SK-N-SH treated with all-trans-retinoic acid at 6 μM for 48 hours (cell line): Measurements from ENCODE around the gene AQP10.

Source experiments
- ATAC-seq: fragments of 200-7000 bp; cut with Tn5 transposase; 3 replicates; pipeline ENCODE4 v1.9.1; 2020; ENCODE audit warnings: mild to moderate bottlenecking, moderate library complexity
- ARNTL ChIP-seq: fragments of 450-650 bp; formaldehyde crosslinking; IDR thresholded peaks from 2 replicates; pipeline ENCODE4 v1.5.0; 2020; ENCODE audit warnings: low read depth, mild to moderate bottlenecking, moderate library complexity, borderline replicate concordance
- BACH2 ChIP-seq: fragments of 250-450 bp; sonication (Bioruptor Pico); IDR thresholded peaks from 2 replicates; pipeline ENCODE4 v1.9.0; 2021; ENCODE audit warnings: mild to moderate bottlenecking, borderline replicate concordance
- CSDC2 ChIP-seq: fragments of 250-450 bp; sonication (Bioruptor Pico); IDR thresholded peaks from 2 replicates; pipeline ENCODE4 v1.5.0; 2020; ENCODE audit warnings: mild to moderate bottlenecking, moderate library complexity
- ESRRG ChIP-seq: fragments of 250-450 bp; sonication (Bioruptor Pico); IDR thresholded peaks from 2 replicates; pipeline ENCODE4 v1.6.1; 2021; ENCODE audit warnings: mild to moderate bottlenecking
- GLIS3 ChIP-seq: fragments of 250-450 bp; sonication (Bioruptor Pico); IDR thresholded peaks from 2 replicates; pipeline ENCODE4 v1.5.0; 2020; ENCODE audit warnings: mild to moderate bottlenecking, moderate library complexity
- ISL1 ChIP-seq: fragments of 250-450 bp; sonication (Bioruptor Pico); IDR thresholded peaks from 2 replicates; pipeline ENCODE4 v2.1.2; 2022; ENCODE audit warnings: mild to moderate bottlenecking, moderate library complexity
- OSR1 ChIP-seq: fragments of 250-450 bp; sonication (Bioruptor Pico); IDR thresholded peaks from 2 replicates; pipeline ENCODE4 v1.8.0; 2022; ENCODE audit warnings: moderate library complexity, mild to moderate bottlenecking, inconsistent platforms
- SNAI2 ChIP-seq: fragments of 250-450 bp; sonication (Bioruptor Pico); IDR thresholded peaks from 2 replicates; pipeline ENCODE4 v1.5.0; 2020; ENCODE audit warnings: mild to moderate bottlenecking, moderate library complexity
- TCF4 ChIP-seq: fragments of 250-450 bp; sonication (Bioruptor Pico); IDR thresholded peaks from 2 replicates; pipeline ENCODE4 v1.8.0; 2021; ENCODE audit warnings: mild to moderate bottlenecking, moderate library complexity, borderline replicate concordance
- TOX ChIP-seq: fragments of 250-450 bp; sonication (Bioruptor Pico); IDR thresholded peaks from 2 replicates; pipeline ENCODE4 v1.8.0; 2021; ENCODE audit warnings: mild to moderate bottlenecking, moderate library complexity, borderline replicate concordance
- ZC3H10 ChIP-seq: fragments of 250-450 bp; sonication (Bioruptor Pico); IDR thresholded peaks from 2 replicates; pipeline ENCODE4 v1.5.1; 2021; ENCODE audit warnings: mild to moderate bottlenecking, moderate library complexity
- ZFP3 ChIP-seq: fragments of 250-450 bp; sonication (Bioruptor Pico); IDR thresholded peaks from 2 replicates; pipeline ENCODE4 v1.5.0; 2020; ENCODE audit warnings: mild to moderate bottlenecking, moderate library complexity
- ZFP30 ChIP-seq: fragments of 450-650 bp; formaldehyde crosslinking; IDR thresholded peaks from 2 replicates; pipeline ENCODE4 v1.5.0; 2022; ENCODE audit warnings: mild to moderate bottlenecking, moderate library complexity
- ZNF70 ChIP-seq: fragments of 450-650 bp; formaldehyde crosslinking; IDR thresholded peaks from 2 replicates; pipeline ENCODE4 v1.5.0; 2020; ENCODE audit warnings: mild to moderate bottlenecking, moderate library complexity
- ZNF8 ChIP-seq: fragments of 450-650 bp; formaldehyde crosslinking; IDR thresholded peaks from 2 replicates; pipeline ENCODE4 v1.5.0; 2020; ENCODE audit warnings: mild to moderate bottlenecking, moderate library complexity
- TF ChIP-seq, protein P1 (sequence below): fragments of 250-450 bp; sonication (Bioruptor Pico); IDR thresholded peaks from 2 replicates; pipeline ENCODE4 v1.5.0; 2020; ENCODE audit warnings: mild to moderate bottlenecking, moderate library complexity
- TF ChIP-seq, protein P2 (sequence below): fragments of 250-450 bp; sonication (Bioruptor Pico); IDR thresholded peaks from 2 replicates; pipeline ENCODE4 v1.5.1; 2020; ENCODE audit warnings: low read depth, mild to moderate bottlenecking, moderate library complexity
- TF ChIP-seq, protein P3 (sequence below): fragments of 250-450 bp; sonication (Bioruptor Pico); IDR thresholded peaks from 2 replicates; pipeline ENCODE4 v1.8.0; 2021; ENCODE audit warnings: low read depth, mild to moderate bottlenecking, moderate library complexity, borderline replicate concordance
- TF ChIP-seq, protein P4 (sequence below): fragments of 250-450 bp; sonication (Bioruptor Pico); IDR thresholded peaks from 2 replicates; pipeline ENCODE4 v1.5.1; 2021; ENCODE audit warnings: mild to moderate bottlenecking, moderate library complexity

The AQP10 gene

DNA sequence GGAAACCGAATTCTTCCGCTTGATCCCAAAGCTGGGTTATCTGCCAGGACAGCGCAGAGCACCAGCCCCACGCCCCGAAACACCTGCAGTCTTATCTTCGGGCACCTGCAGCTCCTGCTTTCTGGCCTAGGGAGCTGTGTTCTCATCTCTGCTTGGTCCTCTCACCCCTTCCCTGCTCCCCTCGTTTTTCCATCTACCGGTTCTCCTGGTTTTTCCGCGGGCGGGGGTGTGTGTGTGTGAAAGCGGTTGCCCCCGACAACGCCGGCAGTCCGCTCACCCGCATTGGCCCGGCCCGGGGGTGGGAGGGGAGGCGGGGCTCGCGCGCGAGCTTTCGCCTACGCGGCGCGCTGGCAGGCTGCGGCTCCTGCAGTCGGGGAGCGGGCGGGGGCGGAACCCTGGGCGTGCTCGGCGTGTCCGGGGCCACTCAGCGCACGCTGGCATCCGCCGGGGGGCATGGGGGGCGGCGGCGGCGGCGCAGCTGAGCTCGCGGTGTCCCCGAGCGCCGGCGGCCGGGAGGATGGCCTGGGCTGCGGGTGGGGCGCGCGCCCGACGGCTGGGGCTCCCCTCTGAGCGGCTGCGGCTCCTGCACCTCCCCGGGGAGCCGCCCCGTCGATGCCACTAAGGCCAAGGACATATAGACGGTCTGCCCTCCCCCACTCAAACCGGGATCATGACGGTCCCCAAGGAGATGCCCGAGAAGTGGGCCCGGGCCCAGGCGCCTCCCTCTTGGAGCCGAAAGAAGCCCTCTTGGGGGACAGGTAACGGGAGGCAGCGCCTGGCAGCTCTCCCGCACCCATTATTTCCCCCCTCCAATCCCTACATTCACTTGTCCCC is 7.6 kb downstream of the AQP10 start (continued):
- TF ChIP-seq, protein P1, sequence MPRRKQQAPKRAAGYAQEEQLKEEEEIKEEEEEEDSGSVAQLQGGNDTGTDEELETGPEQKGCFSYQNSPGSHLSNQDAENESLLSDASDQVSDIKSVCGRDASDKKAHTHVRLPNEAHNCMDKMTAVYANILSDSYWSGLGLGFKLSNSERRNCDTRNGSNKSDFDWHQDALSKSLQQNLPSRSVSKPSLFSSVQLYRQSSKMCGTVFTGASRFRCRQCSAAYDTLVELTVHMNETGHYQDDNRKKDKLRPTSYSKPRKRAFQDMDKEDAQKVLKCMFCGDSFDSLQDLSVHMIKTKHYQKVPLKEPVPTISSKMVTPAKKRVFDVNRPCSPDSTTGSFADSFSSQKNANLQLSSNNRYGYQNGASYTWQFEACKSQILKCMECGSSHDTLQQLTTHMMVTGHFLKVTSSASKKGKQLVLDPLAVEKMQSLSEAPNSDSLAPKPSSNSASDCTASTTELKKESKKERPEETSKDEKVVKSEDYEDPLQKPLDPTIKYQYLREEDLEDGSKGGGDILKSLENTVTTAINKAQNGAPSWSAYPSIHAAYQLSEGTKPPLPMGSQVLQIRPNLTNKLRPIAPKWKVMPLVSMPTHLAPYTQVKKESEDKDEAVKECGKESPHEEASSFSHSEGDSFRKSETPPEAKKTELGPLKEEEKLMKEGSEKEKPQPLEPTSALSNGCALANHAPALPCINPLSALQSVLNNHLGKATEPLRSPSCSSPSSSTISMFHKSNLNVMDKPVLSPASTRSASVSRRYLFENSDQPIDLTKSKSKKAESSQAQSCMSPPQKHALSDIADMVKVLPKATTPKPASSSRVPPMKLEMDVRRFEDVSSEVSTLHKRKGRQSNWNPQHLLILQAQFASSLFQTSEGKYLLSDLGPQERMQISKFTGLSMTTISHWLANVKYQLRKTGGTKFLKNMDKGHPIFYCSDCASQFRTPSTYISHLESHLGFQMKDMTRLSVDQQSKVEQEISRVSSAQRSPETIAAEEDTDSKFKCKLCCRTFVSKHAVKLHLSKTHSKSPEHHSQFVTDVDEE, result no peak
- TF ChIP-seq ZNF8 (CRISPR knock-in tag) (no peak), SNAI2 (CRISPR knock-in tag) (no peak), ISL1 (CRISPR knock-in tag) (no peak), TCF4 (no peak), GLIS3 (no peak), ARNTL (no peak), CSDC2 (CRISPR knock-in tag) (no peak)

DNA sequence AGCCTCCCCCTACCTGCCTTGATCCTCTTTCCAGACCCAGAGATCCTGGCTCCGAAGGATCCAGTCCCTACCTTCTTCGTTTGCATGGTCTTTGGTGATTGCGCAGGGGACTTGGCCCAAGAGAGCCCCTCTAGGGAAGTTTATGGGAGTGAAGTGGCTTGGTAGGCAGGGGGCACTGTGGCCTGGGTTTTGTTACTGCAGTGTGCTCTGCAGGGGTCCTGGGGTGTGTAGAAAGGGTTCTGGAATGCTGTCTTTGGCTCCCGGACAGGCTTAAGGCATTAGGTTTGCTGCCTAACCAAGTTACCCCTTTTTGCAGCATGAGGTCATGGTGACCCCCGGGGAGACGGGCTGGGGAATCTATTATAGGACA is 8.2 kb downstream of the AQP10 start:
- no peak for ATAC-seq
- no peak for TF ChIP-seq GLIS3
- TF ChIP-seq ISL1 (CRISPR knock-in tag), result no peak
- TF ChIP-seq, all 23 proteins: peak for 0

DNA sequence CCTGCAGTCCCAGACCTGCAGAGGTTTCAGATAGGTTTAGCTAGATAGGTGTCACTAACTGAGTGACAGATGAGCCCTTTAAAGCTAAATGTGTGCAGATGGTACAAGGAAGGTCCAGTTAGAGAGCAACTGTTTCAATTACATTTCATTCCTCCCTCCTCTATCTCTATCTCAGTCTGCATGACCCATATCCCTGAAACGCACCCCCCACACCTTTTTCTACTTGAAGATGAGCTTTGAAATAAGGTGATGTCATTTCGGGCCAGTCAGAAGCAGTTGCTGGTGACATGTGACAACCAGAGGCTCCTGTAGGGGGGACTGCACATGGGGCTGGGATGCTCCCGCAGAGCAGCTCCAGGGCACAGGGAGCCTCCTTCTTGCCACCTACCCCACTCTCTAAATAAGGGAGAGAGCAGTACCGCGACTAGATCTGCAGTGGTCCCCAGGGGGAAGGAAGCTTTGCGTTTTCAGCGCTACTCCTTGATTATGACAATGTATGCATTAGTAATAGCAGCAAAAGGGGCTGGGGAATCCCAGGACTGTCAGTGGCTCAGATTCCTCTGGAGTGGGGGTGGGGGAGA is 8.7 kb downstream of the AQP10 start:
- TF ChIP-seq CSDC2 (CRISPR knock-in tag) (no peak), BACH2 (no peak), OSR1 (CRISPR knock-in tag) (no peak), GLIS3 (no peak), ESRRG (no peak), TCF4 (no peak), ZFP30 (CRISPR knock-in tag) (no peak), ZFP3 (CRISPR knock-in tag) (no peak)
- TF ChIP-seq, protein P2, sequence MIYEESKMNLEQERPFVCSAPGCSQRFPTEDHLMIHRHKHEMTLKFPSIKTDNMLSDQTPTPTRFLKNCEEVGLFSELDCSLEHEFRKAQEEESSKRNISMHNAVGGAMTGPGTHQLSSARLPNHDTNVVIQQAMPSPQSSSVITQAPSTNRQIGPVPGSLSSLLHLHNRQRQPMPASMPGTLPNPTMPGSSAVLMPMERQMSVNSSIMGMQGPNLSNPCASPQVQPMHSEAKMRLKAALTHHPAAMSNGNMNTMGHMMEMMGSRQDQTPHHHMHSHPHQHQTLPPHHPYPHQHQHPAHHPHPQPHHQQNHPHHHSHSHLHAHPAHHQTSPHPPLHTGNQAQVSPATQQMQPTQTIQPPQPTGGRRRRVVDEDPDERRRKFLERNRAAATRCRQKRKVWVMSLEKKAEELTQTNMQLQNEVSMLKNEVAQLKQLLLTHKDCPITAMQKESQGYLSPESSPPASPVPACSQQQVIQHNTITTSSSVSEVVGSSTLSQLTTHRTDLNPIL (CRISPR knock-in tag), result no peak
- TF ChIP-seq, protein P3, sequence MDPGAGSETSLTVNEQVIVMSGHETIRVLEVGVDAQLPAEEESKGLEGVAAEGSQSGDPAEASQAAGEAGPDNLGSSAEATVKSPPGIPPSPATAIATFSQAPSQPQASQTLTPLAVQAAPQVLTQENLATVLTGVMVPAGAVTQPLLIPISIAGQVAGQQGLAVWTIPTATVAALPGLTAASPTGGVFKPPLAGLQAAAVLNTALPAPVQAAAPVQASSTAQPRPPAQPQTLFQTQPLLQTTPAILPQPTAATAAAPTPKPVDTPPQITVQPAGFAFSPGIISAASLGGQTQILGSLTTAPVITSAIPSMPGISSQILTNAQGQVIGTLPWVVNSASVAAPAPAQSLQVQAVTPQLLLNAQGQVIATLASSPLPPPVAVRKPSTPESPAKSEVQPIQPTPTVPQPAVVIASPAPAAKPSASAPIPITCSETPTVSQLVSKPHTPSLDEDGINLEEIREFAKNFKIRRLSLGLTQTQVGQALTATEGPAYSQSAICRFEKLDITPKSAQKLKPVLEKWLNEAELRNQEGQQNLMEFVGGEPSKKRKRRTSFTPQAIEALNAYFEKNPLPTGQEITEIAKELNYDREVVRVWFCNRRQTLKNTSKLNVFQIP (CRISPR knock-in tag), result no peak

DNA sequence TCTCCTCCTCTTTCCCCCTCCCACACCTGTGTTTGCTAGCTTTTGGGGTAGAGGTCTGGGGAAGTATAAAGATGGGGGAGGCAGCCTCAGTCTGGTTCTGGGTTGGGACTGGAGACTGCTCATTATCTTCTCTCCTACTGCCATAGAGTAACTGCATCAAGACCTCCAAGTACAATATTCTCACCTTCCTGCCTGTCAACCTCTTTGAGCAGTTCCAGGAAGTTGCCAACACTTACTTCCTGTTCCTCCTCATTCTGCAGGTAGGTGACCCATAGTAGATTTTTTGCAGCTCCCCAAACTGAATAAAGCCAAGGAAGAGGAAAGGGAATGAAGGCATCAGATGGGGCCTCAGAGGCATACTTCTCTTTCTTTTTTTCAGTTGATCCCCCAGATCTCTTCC is 9.8 kb downstream of the AQP10 start:
- no peak for ATAC-seq
- no peak for TF ChIP-seq ZC3H10 (CRISPR knock-in tag)
- TF ChIP-seq, protein P4, sequence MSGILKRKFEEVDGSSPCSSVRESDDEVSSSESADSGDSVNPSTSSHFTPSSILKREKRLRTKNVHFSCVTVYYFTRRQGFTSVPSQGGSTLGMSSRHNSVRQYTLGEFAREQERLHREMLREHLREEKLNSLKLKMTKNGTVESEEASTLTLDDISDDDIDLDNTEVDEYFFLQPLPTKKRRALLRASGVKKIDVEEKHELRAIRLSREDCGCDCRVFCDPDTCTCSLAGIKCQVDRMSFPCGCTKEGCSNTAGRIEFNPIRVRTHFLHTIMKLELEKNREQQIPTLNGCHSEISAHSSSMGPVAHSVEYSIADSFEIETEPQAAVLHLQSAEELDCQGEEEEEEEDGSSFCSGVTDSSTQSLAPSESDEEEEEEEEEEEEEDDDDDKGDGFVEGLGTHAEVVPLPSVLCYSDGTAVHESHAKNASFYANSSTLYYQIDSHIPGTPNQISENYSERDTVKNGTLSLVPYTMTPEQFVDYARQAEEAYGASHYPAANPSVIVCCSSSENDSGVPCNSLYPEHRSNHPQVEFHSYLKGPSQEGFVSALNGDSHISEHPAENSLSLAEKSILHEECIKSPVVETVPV (CRISPR knock-in tag), result no peak
- TF ChIP-seq CSDC2 (CRISPR knock-in tag), result no peak
- TF ChIP-seq ZNF70 (CRISPR knock-in tag), result no peak
- TF ChIP-seq ARNTL, result no peak
- no peak for TF ChIP-seq ISL1 (CRISPR knock-in tag)
- TF ChIP-seq, protein P2 (CRISPR knock-in tag), result no peak
- no peak for TF ChIP-seq TOX (CRISPR knock-in tag)
- no peak for TF ChIP-seq ZNF8 (CRISPR knock-in tag)
- TF ChIP-seq, all 23 proteins: peak for 0

More for the DNA sequence above, 8.7 kb downstream of the AQP10 start:
- no peak for ATAC-seq
